Occipital lobe (tissue), 3 donors: ENCODE measurements around the gene KDR. TPM values are rescaled to one million over a fixed set of nuclear protein-coding genes. Genes with fewer than 3 reads are reported as not detected.

ENCODE experiments used
- DNase-seq: peaks from one replicate; lab custom pipeline; 2025; lab: John Stamatoyannopoulos, UW
- small RNA-seq: library from RNA; depleted of rRNA; stranded (forward); fragments of <200 nt; gene quantifications from one replicate; pipeline ENCODE3, GENCODE V24; 2014
- total RNA-seq: library from RNA; depleted of rRNA; stranded (reverse); fragments of >200 nt; gene quantifications from one replicate; pipeline ENCODE4 v1.2.3, GENCODE V29; 2014

KDR gene
- total RNA-seq, 1 donor from 2014 or later, result 13.7 TPM

- no peak for DNase-seq
These were observed 95.4 kb downstream of the KDR start for GRCh38 chr4:55029821-55030503.

GRCh38 chr4:55029321-55029720, 96.1 kb downstream of the KDR start:
- DNase-seq, result no peak

Small RNAs within 50 kb of the gene (small RNA-seq; reads per million reads assigned to genes)
- 0.17 reads per million for gene RN7SL424P
- not detected for gene RNU6-410P

Other genes with a start within 250 kb of the KDR start
- 10.3 TPM for gene SRD5A3, start 220.6 kb upstream of the KDR start, total RNA-seq